Breast epithelium (tissue), 3 donors: ENCODE measurements around the gene R3HDM4.

Source experiments
- POLR2A ChIP-seq: fragments of 450-650 bp; IDR thresholded peaks from one replicate; pipeline ENCODE4 v1.6.1; 2016; ENCODE audit warnings: antibody characterized with exemption, mild to moderate bottlenecking, moderate library complexity
- POLR2AphosphoS5 ChIP-seq, 3 donors: sonication (generic); formaldehyde crosslinking; IDR thresholded peaks; one replicate each; pipeline ENCODE4 v1.6.1; 2017; ENCODE audit warnings: antibody characterized with exemption in 3 of 3
- TF ChIP-seq, protein P1 (sequence below), 3 donors: fragments of 450-650 bp; IDR thresholded peaks; one replicate each; pipeline ENCODE4 v1.5.1; 2016 to 2017; ENCODE audit warnings: antibody characterized with exemption in 3 of 3, mild to moderate bottlenecking in 3 of 3, moderate library complexity in 3 of 3

DNA sequence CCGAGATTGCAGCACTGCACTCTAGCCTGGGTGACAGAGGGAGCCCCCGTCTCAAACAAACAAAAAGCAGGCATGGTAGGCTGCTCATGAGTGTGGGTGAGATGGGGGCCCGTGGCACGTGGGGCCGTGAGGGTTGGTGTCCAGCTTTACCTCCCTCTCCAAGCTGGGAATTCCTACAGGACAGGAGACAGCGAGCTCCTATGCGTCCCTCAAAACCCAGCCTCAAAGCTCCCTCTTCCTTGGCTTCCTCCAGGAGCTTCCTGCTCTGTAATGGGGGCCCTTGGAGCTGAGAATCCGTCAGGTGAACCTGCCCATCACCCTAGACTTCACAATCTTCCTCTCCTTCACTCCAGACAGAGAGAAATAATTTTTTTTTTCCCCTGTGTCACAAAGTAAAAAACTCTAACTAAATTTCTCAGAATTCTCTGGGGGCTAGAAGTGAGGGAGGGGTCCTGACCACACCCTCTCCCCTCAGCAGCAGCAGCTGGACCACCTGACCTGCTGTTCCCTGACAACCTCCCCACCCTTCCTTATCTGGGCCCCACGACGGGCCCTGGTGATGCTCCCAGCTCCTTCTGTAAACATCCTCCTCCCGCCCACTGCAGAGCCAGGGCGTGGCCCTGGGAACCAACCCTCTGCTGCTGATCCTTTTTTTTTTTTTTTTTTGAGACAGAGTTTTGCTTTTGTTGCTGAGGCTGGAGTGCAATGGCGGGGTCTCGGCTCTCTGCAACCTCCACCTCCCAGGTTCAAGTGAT, 49.0 kb upstream of the R3HDM4 start:
- TF ChIP-seq POLR2A = no peak
- TF ChIP-seq, protein P1, sequence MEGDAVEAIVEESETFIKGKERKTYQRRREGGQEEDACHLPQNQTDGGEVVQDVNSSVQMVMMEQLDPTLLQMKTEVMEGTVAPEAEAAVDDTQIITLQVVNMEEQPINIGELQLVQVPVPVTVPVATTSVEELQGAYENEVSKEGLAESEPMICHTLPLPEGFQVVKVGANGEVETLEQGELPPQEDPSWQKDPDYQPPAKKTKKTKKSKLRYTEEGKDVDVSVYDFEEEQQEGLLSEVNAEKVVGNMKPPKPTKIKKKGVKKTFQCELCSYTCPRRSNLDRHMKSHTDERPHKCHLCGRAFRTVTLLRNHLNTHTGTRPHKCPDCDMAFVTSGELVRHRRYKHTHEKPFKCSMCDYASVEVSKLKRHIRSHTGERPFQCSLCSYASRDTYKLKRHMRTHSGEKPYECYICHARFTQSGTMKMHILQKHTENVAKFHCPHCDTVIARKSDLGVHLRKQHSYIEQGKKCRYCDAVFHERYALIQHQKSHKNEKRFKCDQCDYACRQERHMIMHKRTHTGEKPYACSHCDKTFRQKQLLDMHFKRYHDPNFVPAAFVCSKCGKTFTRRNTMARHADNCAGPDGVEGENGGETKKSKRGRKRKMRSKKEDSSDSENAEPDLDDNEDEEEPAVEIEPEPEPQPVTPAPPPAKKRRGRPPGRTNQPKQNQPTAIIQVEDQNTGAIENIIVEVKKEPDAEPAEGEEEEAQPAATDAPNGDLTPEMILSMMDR (IDR thresholded peaks at IDR 0.05) = no peak
- TF ChIP-seq POLR2AphosphoS5 (IDR thresholded peaks at IDR 0.05) = no peak
